CD4-positive, alpha-beta T cell treated with Interleukin-15 for 4 hours (primary cell): ENCODE data around the gene FCN3.
"Not testable (repeated sequence)": the region's sequence is repeated elsewhere in the genome, so short reads cannot be mapped to it uniquely, and the experiment has no call there.

ENCODE experiments used
- DNase-seq: peaks from one replicate; pipeline ENCODE4 v3.0.0-alpha.2; 2020; ENCODE audit warnings: low spot score

Gene FCN3

DNA sequence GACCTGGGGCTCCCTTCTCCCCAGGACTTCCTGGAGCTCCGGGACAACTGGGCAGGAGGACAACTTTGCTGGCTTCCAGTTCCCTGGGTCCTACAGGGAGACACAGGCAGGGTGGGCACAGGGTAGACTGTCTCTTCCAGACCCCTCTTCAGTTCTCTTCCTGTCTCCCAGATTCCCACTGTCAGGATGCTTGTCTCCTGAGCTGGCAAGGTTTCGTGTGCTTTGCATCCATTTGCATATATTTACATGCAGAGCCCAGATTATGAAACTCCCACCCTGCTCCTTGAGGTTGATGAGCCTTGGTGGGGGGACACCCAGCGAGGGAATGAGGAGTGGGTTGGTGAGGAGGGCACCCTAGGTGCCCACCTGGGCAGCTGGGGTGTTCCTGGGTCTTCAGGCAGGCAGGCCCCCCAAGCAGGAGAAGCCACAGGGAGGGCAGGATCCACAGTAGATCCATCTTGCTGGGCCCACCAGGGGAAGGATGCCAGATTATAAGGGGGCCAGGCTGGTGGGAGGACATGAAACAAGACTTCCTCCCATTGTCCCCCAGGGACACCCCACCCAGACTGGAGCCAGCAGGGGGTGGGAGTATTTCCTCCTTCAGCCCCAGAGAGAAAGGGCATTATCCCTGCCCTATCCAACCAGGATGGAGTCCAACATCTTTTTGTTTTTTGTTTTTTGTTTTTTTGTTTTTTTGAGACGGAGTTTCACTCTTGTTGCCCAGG is at the start of gene FCN3:
Gene FCN3, minus strand, starts transcription at position 463 of the 725 bp plus-strand sequence. Its CDS starts 6 bp downstream, at position 457.
- no peak for DNase-seq

DNA sequence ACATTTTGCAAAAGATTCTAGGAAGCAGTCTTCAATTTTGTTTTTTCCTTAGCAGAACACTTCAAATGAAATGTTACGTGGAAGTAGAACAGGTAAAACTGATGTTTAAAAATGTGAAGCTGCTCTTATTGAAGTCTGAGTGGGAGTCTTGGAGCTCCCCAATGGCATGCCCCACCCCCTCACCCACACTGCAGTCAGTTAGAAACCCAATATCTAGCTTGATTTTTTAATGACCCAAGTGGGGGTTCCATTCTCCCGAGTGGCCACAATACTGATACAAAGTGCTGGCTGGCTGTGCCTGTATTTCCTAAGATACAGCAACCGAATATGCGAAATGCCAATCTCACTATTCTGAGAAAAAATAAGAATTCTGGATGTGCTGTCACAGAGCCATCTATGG is 49.1 kb upstream of the FCN3 start:
- no peak for DNase-seq

DNA sequence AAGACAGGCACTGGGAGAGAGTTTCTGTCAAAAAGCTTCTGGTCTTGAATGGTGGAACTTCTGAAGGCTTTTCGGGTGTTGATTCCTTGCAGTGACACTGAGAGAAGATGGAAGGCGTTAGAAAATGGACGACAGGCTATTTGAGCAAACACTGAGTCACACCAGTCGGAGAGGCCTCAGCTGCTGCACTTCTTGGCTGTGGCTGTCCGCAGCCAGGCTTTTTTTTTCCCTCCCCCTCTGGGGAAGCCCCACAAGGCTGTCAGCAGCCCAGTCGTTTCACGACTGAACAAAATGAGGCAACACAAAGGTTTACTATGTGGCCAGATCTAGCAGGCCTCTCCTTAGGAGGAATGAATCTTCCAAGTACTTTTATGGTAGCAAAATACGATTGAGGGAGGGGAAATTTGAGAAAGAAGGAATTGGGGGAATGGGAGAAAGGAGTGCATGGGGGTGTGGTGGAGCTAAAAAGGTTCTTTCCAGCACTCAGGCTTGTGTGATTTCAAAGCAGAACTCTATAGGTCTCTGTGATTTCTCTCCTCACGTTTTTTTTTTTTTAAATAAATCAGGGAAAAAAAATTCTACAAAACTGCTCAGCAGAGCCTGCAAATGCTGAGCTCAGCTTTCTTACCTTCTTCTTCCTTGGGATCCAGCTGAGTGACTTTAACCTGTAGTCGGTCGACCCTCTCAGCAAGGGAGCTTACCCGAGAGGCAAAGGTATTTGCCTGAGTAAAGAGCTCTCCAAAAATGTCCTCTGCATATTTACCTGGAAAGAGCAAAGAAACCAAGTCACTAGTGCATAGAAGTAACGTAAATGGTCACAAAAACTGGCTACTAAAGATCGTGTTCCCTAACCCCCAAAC is 43.9 kb upstream of the FCN3 start:
- peak; percentile 61 for DNase-seq

DNA sequence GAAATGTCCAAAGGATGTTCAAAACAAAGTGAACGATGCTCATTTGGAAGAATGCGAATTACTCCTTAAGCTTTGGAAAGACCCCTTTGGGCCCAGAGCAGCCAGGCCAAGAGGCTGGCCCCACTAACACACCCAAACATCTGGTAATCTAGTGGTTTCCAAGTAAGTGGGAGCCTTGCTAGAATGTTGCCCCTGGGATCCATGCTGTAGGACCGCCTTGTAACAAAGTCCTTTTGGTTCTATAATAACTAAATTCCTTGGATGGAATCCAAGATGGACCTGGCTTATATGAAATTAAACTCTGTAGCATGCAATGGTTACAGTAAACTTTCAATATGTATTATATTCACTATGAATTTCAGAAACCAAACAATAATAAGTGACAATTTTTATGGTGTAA is 43.1 kb upstream of the FCN3 start:
- no peak for DNase-seq

DNA sequence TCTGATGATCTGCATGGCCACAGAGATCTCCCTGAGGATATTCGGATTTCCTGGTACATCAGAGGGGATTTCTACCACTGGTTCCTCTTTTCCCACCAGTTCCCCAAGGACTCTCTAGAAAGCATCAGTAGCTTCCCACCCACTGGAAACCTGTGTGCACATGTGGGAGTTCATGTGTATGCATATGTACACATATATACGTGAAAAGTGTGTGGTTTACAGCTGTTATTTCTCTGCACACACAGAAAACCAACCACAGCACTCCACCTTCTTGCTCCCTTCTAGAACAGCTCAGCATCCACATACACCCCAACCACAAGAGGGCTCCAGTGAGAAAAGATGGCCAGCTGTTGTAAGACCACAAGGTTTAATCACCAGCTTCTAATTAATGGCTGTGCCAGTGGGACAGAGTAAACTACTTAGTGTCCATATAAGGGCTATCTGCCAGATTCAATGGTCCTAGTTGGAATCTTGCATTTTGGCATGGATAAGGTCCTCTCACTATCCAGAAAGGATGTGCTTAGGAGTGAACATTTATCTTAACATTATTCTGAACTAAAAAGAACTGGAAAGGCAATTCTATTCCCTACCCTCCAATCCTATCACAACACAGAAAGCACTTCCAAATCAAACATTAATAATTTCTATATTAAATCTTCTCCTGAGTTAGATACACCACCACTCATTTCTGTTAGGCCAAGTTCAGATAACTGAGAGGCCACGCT is 41.9 kb upstream of the FCN3 start:
- DNase-seq: peak; percentile 77

DNA sequence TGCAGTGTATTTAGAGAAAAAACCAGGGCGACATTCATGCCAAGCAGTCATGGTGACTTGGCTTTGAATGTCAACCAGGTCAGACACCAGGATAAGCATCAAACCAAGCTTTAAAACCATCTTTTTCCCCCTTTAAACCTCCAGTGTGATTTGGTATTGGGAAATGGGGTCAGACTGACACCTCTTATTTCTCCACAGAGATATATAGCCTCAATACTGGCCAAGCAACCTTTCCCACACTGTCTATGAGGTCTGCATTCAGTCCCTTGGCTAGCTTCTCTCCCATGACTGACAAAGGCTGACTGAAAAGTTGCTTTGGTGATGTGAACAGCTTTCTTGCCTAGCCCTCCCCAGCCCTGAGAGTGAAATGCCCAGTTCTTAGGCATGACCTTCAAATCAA is 39.5 kb upstream of the FCN3 start:
- DNase-seq: no peak

DNA sequence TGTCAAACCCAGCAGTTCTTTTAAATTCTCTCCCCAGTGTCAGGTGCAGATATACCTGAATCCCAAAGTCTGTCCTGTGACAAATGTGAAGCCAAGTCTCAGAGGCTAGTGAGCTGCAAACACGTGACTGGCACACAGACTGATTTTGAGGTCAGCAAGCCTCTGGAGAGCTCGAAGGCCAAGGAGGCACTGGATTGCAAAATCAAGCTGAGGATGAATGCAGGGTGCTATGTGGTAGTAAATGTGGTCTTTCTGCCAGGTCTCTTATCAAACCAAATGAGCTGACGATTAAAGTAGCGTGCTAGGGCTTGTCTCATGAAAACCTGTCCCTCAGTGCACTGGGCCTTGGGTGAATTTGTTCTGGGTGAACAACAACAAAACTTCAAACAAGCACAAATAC is 38.4 kb upstream of the FCN3 start:
- no peak for DNase-seq

DNA sequence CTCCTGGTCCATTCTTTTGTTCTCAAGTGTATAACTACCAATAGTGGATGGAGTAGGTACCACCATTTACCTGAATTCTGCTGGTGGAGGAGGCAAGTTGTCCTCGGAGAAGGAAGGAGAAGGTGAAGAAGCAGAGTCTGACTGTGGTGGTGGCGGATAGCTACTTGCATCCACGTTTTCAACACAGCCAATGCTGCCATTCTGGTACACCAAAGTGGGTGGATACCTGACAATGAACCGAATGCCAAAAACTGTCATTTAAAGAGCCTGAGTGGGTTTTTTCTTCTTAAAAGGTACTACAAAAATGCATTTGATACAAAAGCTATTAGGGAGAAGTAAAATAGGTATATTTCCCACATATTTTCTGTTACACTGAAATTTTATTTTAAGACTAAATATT is 37.9 kb upstream of the FCN3 start:
- DNase-seq: no peak

DNA sequence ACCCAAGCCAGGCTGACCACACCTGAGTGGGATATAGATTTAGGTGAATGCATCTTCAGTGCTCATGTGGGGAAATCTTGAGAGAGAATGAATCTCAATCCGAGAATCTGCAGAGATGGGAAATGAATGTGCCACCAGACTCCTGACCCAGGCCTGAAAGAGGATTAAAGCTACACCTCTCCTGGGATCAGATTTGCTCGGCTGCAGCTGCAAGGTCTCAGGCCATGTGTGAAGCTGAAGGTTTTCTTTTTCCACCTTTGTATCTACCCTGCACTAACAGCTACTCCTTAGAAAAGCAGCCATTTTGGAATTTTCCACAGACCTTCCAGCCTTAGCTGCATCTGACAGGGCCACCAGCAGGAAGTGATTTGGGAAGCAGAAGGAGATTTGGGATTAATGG is 36.1 kb upstream of the FCN3 start:
- DNase-seq: no peak

DNA sequence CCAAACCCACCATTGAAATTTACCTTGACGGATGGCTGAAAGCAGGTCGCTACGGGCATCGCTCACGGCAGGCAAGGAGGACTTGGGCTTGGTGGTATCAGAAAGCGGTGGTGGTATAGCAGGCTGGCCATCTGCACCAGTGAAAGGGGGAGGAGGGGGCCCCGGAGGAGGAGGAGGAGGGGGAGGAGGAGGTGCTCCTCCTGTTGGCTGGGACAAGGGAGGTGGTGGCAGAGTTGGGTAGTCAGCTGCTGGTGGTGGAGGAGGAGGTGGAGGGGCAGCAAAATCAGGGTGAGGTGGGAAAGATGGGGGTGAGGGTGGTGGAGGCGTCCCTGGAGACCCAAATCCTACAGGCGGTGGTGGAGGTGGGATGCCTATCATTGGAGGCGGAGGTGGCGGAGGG is 35.0 kb upstream of the FCN3 start:
- no peak for DNase-seq

DNA sequence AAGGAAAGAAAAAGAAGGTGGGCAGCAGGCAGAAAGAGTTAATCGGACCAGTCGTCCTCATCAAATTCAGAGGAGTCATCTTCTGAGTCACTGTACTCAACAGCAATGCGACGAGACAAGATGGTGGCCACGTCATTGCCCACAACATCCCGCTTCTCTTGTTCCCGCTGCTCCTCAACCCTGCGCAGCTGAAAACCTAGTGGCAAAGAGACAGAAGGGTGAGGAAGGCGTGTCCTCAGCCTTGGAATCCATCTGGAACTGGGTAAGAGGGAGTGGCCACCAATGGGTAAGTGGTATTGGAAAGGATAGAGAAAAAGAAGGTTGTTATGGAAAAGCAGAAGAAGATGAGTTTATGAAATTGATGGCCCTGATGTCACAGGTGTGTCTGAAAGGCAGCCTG is 33.5 kb upstream of the FCN3 start:
- DNase-seq: no peak

DNA sequence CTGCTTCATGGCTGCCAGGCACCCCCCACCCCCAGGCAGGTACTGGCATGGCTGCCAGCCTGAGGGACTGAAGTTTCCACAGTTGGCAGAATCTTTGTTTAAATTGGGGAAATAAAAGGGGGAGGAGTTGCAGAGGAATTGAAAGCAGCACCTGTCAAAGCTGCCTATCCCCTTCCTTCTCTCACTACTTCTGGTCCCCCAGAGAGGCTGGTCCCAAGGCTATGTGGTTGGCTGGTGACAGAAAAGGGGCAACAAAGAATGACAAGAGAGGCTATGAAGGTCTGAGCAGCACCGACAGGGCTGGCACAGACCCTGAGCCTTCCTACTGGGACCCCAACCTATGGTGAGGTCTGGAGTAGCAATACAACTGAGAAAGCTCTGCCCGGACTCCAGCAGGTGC is 32.2 kb upstream of the FCN3 start:
- not testable (repeated sequence) for DNase-seq

DNA sequence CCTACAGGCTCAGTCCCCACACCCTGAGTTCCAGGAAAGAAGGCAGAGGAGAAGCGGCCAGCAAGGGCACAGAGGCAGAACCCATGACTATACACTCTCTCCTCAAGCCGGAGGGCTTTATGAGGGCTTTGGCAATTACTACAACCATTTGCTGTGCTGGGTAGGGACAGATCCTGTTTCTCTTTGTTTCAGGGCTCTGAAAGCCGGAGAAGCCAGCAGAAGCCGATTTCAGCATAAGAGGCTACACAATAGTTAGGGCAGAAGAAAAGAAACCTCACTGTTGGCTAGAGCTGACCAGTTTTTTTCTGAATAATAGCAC is 31.7 kb upstream of the FCN3 start:
- no peak for DNase-seq

DNA sequence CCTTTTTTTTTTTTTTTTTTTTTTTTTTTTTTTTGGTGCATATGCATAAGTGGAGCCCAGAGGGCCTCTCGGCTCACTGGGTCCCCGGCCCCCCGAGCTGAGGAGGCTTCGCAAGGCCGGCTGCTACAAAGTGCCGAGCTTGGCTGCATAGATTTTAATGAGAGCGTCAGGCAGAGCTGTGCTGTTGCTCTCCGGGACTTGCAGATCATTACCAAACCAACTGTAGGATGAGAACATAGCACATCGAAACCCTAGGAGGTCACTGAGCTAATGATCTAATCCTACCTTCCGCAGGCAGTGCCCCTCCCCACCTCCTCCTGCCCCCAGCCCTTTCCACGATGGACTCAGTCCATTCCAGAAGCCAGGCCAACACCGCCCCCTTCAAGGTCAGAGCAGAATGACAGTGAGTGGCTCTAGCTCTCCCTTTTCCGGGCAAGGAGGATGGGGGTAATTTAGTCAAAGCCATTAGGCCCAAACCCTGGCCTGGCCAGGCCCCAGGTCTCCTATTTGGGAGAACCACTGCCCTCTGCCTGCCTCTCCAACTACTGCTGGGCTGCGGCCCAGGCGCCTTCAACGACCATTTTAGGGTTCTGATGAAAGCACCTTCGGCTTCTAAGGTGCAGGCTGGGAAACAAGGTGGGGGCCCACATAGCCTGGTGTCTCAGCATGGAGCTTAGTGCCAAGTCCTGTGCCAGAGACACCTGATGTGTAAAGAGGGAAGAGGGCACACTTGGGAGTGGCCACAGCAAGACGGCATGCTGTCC is 31.2 kb upstream of the FCN3 start:
- DNase-seq: not testable (repeated sequence)

DNA sequence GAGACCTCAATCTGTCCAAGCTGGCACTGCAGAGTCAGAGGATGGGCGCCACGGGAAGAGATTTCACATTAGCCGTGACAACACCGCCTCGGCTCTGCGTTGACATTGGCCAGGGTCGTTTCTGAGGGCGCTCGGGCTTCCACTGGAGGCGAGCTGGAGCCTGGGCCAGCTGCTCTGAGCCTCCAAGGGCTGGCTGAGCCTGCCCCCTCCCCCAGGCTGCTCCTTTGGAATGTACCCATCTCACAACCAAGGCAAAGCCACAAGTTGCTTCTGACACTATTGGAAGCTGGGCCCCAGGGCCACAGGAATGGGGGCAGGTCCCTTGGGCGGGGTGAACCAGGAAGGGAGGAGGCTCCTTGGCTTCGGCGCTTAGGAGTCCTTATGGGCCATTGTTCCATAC is 30.4 kb upstream of the FCN3 start:
- DNase-seq: no peak

DNA sequence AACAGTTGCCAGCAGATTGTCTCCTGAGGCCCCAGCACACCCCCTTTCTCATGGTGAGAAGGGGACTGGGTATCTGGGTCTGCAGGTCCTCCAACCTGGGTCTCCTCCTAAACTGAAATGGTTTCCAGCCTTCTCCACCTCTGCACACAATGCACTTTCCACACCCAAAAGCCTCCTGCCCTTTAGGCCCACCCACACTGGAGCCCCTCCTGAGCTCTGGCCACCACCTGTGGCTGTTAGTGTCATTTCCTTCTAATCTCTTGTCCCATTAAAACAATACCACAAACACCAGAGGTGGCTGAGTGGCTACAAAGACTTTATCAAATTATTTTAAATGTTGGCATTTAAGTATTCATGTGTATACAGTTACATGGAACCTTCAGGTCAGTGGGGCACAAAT is 29.3 kb upstream of the FCN3 start:
- DNase-seq: no peak

DNA sequence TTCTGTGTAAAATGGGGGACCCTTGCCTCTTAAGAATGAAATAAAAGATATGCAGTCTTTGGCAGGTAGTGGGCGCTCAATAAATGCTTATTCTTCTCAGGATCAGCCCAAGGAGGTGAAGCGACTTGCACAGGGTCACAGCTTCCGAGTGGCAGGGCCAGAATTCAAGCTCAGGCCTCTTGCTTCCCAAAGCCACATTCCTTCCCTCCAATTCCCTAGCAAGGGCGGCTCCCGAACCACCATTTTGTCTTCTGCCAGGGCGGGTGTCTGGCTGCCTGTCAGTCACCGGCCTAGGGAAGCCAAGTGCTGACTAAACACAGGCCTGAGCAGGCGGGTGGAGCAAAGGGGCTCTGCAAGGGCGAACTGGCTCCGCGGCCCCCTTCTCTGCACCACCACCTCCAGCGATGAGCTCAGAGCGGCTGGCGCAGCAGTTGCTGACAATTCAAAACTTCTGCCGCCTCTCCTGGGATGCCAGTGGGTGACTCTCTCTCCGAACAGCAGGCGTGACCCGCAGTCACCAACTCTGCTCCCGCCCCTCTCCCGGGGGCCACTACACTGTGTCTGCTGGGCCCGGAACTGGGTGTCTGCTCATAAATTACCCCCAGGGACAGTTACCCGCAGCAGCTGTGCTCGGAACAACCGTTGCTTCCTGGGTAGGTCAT is 28.6 kb upstream of the FCN3 start:
- peak; percentile 11 for DNase-seq

DNA sequence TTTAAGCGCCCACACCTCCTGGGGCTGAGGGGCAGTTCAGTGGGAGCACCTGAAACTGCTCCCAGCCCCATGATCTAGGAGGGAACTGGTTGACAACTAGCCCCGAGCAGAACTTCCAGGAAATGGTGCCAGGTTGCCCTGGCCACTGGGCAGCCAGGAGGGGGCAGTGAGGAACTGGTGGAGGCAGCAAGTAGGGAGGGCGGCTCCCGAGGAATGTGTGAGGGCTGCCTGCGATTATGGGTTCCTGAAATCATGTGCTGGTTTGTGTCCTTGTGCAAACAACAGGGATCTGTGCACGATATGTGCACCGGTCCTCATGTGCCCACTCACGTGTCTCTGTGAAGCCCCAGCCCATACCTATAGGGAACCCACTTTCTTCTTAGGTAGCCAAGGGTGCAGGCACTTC is 27.7 kb upstream of the FCN3 start:
- DNase-seq: no peak

DNA sequence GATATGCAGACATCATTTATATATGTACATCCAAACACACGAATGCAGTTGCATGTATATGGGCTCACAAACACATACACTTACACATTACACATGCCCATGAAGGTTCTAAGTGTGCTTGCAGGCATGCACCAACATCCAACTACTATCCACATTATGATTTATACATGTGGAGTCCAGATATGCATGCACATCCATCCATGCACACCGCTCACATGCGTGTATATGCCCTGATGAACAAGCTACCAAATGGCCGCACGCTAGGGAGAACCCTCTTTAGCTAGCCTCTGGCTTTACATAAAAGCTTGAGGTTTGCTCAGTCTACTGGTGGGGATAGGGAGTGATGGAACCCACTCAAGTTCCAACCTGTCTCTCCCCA is 26.3 kb upstream of the FCN3 start:
- DNase-seq: no peak

DNA sequence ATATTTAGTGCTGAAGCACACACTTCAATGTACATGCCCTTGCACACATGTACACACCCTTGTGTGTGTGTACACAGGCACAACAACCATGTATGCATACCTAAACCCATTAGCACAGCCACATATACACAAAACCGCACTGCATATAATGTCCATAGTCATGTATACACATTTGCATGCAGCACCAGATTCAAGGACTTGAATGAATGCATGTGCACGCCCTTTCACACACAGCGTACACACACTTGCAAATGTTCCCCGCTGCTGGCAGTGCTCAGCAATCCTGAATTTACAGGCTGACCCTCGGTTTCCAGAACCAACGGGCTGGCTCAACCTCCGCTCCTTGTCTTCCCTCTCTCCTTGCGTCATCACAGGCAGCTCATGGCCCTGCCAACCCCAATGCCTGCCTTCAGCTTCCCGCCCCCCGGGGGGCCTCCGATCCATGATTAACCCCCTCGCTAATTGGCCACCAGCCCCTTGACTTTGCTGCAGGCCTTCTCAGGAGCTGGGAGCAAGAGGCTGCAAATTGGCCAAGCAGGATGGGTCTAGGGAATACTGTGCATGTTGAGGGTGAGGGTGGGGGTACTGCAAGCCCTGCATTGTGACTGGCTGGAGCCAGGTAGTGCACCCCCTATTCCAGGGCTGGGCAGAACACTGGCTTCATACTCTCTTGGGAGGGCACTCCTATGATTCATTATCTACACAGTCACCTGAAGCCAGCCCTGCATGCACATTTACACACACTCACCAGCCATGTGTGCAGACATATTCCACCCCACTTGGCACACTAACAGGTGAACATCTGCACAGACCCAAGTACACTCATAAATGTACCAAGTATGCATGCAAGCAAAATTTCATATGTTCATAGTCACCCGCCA is 25.7 kb upstream of the FCN3 start:
- no peak for DNase-seq
